Activated T-helper 9 cell treated with anti-CD3 and anti-CD28 coated beads, Interleukin-2, amount 50 U/mL, for 16 hours (primary cell): Measurements from ENCODE around the gene KIF3A.

Source experiments
- DNase-seq: peaks from one replicate; pipeline ENCODE4 v3.0.0-alpha.2; 2020; ENCODE audit warnings: low read depth

The KIF3A gene

GRCh38 chr5:132736853-132737833 lies at the start of gene KIF3A:
KIF3A (minus strand) TSS chr5:132737546; CDS start chr5:132737419, 127 bp downstream.
- DNase-seq = peak; percentile 98

GRCh38 chr5:132787076-132787475 lies 49.7 kb upstream of the KIF3A start:
- no peak for DNase-seq

- no peak for DNase-seq
These were observed 48.5 kb upstream of the KIF3A start for GRCh38 chr5:132785864-132786263.

GRCh38 chr5:132785365-132785764 lies 48.0 kb upstream of the KIF3A start:
- no peak for DNase-seq

- no peak for DNase-seq
These were observed 44.8 kb upstream of the KIF3A start for GRCh38 chr5:132782101-132782500.

GRCh38 chr5:132781029-132781428 lies 43.7 kb upstream of the KIF3A start:
- DNase-seq = no peak

- no peak for DNase-seq
These were observed 43.2 kb upstream of the KIF3A start for GRCh38 chr5:132780577-132780976.

- DNase-seq = no peak
These were observed 42.6 kb upstream of the KIF3A start for GRCh38 chr5:132779961-132780360.

GRCh38 chr5:132778856-132779255 lies 41.5 kb upstream of the KIF3A start:
- DNase-seq = no peak

- no peak for DNase-seq
These were observed 40.8 kb upstream of the KIF3A start for GRCh38 chr5:132778129-132778528.

- peak; percentile 34 for DNase-seq
These were observed 40.1 kb upstream of the KIF3A start, which contains the start of gene SEPTIN8 for GRCh38 chr5:132777209-132778069. SEPTIN8 (minus strand) TSS chr5:132777239; CDS start chr5:132777137, 102 bp downstream.

GRCh38 chr5:132776938-132777208 lies 39.5 kb upstream of the KIF3A start:
- no peak for DNase-seq

- no peak for DNase-seq
These were observed 39.0 kb upstream of the KIF3A start for GRCh38 chr5:132776131-132776937.

GRCh38 chr5:132775476-132775961 lies 38.2 kb upstream of the KIF3A start:
- DNase-seq = no peak

- no peak for DNase-seq
These were observed 37.5 kb upstream of the KIF3A start for GRCh38 chr5:132774896-132775295.

- DNase-seq = no peak
These were observed 37.1 kb upstream of the KIF3A start for GRCh38 chr5:132774406-132774805.

- DNase-seq = no peak
These were observed 36.4 kb upstream of the KIF3A start for GRCh38 chr5:132773601-132774355.

GRCh38 chr5:132773114-132773513 lies 35.8 kb upstream of the KIF3A start:
- DNase-seq = no peak

- DNase-seq = no peak
These were observed 35.1 kb upstream of the KIF3A start for GRCh38 chr5:132772291-132773070.

- DNase-seq = no peak
These were observed 34.2 kb upstream of the KIF3A start for GRCh38 chr5:132771503-132771998.
